GM23338 (cell line): ENCODE measurements around the gene LSP1. TPM values are rescaled to one million over a fixed set of nuclear protein-coding genes. Genes with fewer than 3 reads are reported as not detected.

Source experiments
- ATAC-seq: fragments of 200-7000 bp; cut with Tn5 transposase; 3 replicates; pipeline ENCODE4 v1.9.1; 2020
- DNase-seq: peaks from one replicate; pipeline ENCODE4 v3.0.0-alpha.2; 2015; ENCODE audit warnings: low spot score
- H2AFZ ChIP-seq: fragments of 200-600 bp; sonication (generic); 2 replicates; pipeline ENCODE4 v1.8.0; 2016; ENCODE audit warnings: antibody characterized with exemption, mild to moderate bottlenecking, moderate library complexity
- H3F3A ChIP-seq: fragments of 200-600 bp; sonication (generic); replicated peaks from 2 replicates; pipeline ENCODE4 v1.8.0; 2017; ENCODE audit warnings: antibody characterized with exemption, mixed run types, low read depth
- H3K27ac ChIP-seq: fragments of 200-600 bp; sonication (generic); 2 replicates; pipeline ENCODE4 v1.6.1; 2016; ENCODE audit warnings: low read depth
- H3K27me3 ChIP-seq: fragments of 200-600 bp; sonication (generic); 2 replicates; pipeline ENCODE4 v1.8.0; 2016; ENCODE audit warnings: mild to moderate bottlenecking, mixed run types, moderate library complexity; ENCODE audit not compliant: insufficient read depth
- H3K36me3 ChIP-seq: fragments of 200-600 bp; sonication (generic); 2 replicates; pipeline ENCODE4 v1.8.0; 2016; ENCODE audit warnings: mild to moderate bottlenecking; ENCODE audit not compliant: insufficient read depth
- H3K4me1 ChIP-seq: fragments of 200-600 bp; sonication (generic); 2 replicates; pipeline ENCODE4 v1.8.0; 2016; ENCODE audit warnings: mild to moderate bottlenecking, moderate library complexity; ENCODE audit not compliant: insufficient read depth
- H3K4me2 ChIP-seq: fragments of 200-600 bp; sonication (generic); 2 replicates; pipeline ENCODE4 v1.7.1; 2017; ENCODE audit warnings: mixed run types
- H3K4me3 ChIP-seq: fragments of 200-600 bp; sonication (generic); 2 replicates; pipeline ENCODE4 v1.6.1; 2016; ENCODE audit warnings: mixed run types
- H3K79me2 ChIP-seq: fragments of 200-600 bp; sonication (generic); replicated peaks from 2 replicates; pipeline ENCODE4 v1.8.0; 2017; ENCODE audit warnings: mild to moderate bottlenecking; ENCODE audit not compliant: insufficient read depth
- H3K9me2 ChIP-seq: fragments of 200-600 bp; sonication (generic); 2 replicates; pipeline ENCODE4 v1.8.0; 2017; ENCODE audit not compliant: insufficient read depth
- H4K20me1 ChIP-seq: fragments of 200-600 bp; sonication (generic); replicated peaks from 2 replicates; pipeline ENCODE4 v1.8.0; 2017; ENCODE audit warnings: mild to moderate bottlenecking; ENCODE audit not compliant: insufficient read depth
- H3K27ac Mint-ChIP-seq: 2 replicates; pipeline ENCODE4 v1.8.0; 2020; ENCODE audit warnings: inconsistent platforms, mild to moderate bottlenecking, moderate library complexity, mixed read lengths
- H3K27me3 Mint-ChIP-seq: 3 replicates; pipeline ENCODE4 v1.8.0; 2022; ENCODE audit warnings: low read depth, mild to moderate bottlenecking, moderate library complexity, mixed read lengths, inconsistent platforms; ENCODE audit not compliant: insufficient read depth, poor library complexity
- H3K36me3 Mint-ChIP-seq: 3 replicates; pipeline ENCODE4 v1.8.0; 2021; ENCODE audit warnings: low read depth, mild to moderate bottlenecking, inconsistent platforms, moderate library complexity, mixed read lengths
- H3K4me1 Mint-ChIP-seq: 3 replicates; pipeline ENCODE4 v1.8.0; 2020; ENCODE audit warnings: mild to moderate bottlenecking, inconsistent platforms, mixed read lengths
- H3K4me3 Mint-ChIP-seq: 3 replicates; pipeline ENCODE4 v1.8.0; 2021; ENCODE audit warnings: moderate library complexity, mild to moderate bottlenecking, inconsistent platforms, mixed read lengths
- H3K9me3 Mint-ChIP-seq: 3 replicates; pipeline ENCODE4 v1.8.0; 2020; ENCODE audit warnings: moderate library complexity, mild to moderate bottlenecking, inconsistent platforms, mixed read lengths
- CREB1 ChIP-seq: fragments of 250-450 bp; sonication (Bioruptor Pico); IDR thresholded peaks from 2 replicates; pipeline ENCODE4 v1.5.0; 2020; ENCODE audit warnings: low read depth, mild to moderate bottlenecking, moderate library complexity
- CTCF ChIP-seq, 2 experiments: fragments of 200-600 bp in 1 of 2; sonication (generic) in 1 of 2; conservative IDR thresholded peaks; 2 replicates each; pipeline versions ENCODE4 v1.5.1 to v1.6.1; 2016 to 2017; ENCODE audit warnings: antibody characterized with exemption in 2 of 2, low read depth in 2 of 2, mild to moderate bottlenecking in 2 of 2, moderate library complexity in 1 of 2
- EZH2 ChIP-seq: fragments of 200-600 bp; sonication (generic); IDR thresholded peaks from one replicate; pipeline ENCODE4 v1.8.0; 2017; ENCODE audit warnings: antibody characterized with exemption, mild to moderate bottlenecking, low read depth; ENCODE audit not compliant: unreplicated experiment
- EZH2phosphoT487 ChIP-seq: fragments of 200-600 bp; sonication (generic); IDR thresholded peaks from one replicate; pipeline ENCODE4 v1.8.1; 2018; ENCODE audit warnings: antibody characterized with exemption; ENCODE audit not compliant: unreplicated experiment
- JUNB ChIP-seq: IDR thresholded peaks from one replicate; pipeline ENCODE4 v1.6.1; 2016; ENCODE audit warnings: antibody characterized with exemption; ENCODE audit not compliant: unreplicated experiment
- NANOG ChIP-seq: IDR thresholded peaks from 2 replicates; pipeline ENCODE4 v1.6.1; 2016; ENCODE audit warnings: antibody characterized with exemption, borderline replicate concordance
- POLR2AphosphoS5 ChIP-seq: IDR thresholded peaks from 2 replicates; pipeline ENCODE4 v1.6.1; 2016; ENCODE audit warnings: antibody characterized with exemption, low read depth
- REST ChIP-seq: IDR thresholded peaks from one replicate; pipeline ENCODE4 v1.6.1; 2018; ENCODE audit warnings: antibody characterized with exemption; ENCODE audit not compliant: unreplicated experiment
- STAT1 ChIP-seq: IDR thresholded peaks from one replicate; pipeline ENCODE4 v1.6.1; 2016; ENCODE audit warnings: antibody characterized with exemption; ENCODE audit not compliant: unreplicated experiment
- ZNF114 ChIP-seq: fragments of 250-450 bp; sonication (Bioruptor Pico); IDR thresholded peaks from 2 replicates; pipeline ENCODE4 v1.5.0; 2020; ENCODE audit warnings: mild to moderate bottlenecking, moderate library complexity
- ZNF331 ChIP-seq: fragments of 250-450 bp; sonication (Bioruptor Pico); IDR thresholded peaks from 2 replicates; pipeline ENCODE4 v1.5.0; 2020; ENCODE audit warnings: low read depth, mild to moderate bottlenecking, moderate library complexity
- polyA plus RNA-seq: library from polyadenylated mRNA; unstranded; fragments of >200 nt; fragmentation: Nextera tagmentation; extraction: Ambion mirVana; gene quantifications from 2 replicates; pipeline ENCODE4 v1.2.1, GENCODE V29; 2016
- total RNA-seq: library from RNA; depleted of rRNA; stranded (reverse); fragments of >200 nt; shearing (Covaris generic); gene quantifications from 2 replicates; pipeline ENCODE4 v1.2.3, GENCODE V29; 2014
- TF ChIP-seq, protein P1 (sequence below): fragments of 250-450 bp; sonication (Bioruptor Pico); IDR thresholded peaks from 2 replicates; pipeline ENCODE4 v1.5.0; 2020; ENCODE audit warnings: mild to moderate bottlenecking, moderate library complexity
- TF ChIP-seq, protein P2 (sequence below): IDR thresholded peaks from 2 replicates; pipeline ENCODE4 v1.6.1; 2016; ENCODE audit warnings: antibody characterized with exemption

The LSP1 gene
- total and polyA plus RNA-seq, 2 experiments from 2014 or later = 0.84 TPM; not detected in 1

DNA sequence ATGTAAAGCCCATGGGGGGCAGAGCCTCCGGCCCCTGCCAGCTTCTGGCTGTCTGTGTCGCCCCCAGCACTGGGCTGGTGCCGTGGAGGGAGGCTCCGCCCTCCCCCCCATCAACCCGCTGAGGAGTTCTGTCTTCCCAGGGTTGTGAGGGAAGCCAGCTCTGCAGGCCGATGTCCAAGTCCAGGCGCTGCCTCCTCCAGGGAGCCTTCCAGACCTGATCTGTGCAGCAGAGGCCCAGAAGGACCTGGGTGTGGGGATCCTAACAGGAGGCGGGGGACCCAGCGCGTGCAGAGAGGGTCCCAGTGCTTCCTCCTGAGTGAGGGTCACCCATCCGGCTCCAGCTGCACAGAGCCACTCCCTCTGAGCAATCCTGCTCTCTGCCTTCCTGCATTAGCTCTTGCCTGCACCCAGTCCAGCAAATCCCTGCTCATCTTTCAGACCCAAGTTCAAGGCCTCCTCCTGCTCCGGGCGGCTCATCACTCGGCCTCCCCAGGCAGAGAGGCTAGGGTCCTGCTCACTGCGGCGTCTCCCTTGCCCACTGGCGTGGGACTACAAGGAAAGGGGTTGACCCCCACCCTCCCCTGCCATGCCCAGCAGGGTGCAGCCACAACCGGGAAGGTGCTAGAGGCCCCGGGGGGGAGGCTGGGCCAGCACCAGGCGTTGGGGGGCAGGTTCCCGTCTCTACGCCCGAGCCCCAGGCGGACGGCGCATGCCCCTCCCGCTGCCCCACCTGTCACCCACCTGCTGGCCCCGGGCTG is 22.4 kb downstream of the LSP1 start:
- Histone ChIP-seq H3K4me2 (no peak overlapping the region), H3K9me2 (no peaks in the 10 kb centered on the region), H3K4me1 (no peaks in the 10 kb centered on the region), H3K36me3 (no peaks in the 10 kb centered on the region), H3K27me3 (no peaks in the 10 kb centered on the region), H3K27ac (no peak overlapping the region), H3K79me2 (no peaks in the 10 kb centered on the region), H2AFZ (no peak overlapping the region), H4K20me1 (no peaks in the 10 kb centered on the region), H3K4me3 (no peak overlapping the region), H3F3A (no peaks in the 10 kb centered on the region)
- Mint-ChIP-seq H3K36me3 (no peaks in the 10 kb centered on the region), H3K27me3 (peaks cover 5% of the 10 kb centered on the region), H3K9me3 (no peaks in the 10 kb centered on the region), H3K4me1 (peaks cover 2% of the 10 kb centered on the region; the same call in 2 of the 3 replicates), H3K27ac (no peak overlapping the region), H3K4me3 (no peak overlapping the region)
- DNase-seq (no peak), ATAC-seq (no peak)
- TF ChIP-seq CREB1 (CRISPR knock-in tag) = no peak
- TF ChIP-seq REST = no peak
- TF ChIP-seq ZNF114 (CRISPR knock-in tag) = no peak
- TF ChIP-seq CTCF (conservative IDR thresholded peaks at IDR 0.05; ENCODE audit: low read depth in 2 of 2) = no peak
- TF ChIP-seq NANOG = no peak
- no peak for TF ChIP-seq EZH2phosphoT487
- TF ChIP-seq, protein P1, sequence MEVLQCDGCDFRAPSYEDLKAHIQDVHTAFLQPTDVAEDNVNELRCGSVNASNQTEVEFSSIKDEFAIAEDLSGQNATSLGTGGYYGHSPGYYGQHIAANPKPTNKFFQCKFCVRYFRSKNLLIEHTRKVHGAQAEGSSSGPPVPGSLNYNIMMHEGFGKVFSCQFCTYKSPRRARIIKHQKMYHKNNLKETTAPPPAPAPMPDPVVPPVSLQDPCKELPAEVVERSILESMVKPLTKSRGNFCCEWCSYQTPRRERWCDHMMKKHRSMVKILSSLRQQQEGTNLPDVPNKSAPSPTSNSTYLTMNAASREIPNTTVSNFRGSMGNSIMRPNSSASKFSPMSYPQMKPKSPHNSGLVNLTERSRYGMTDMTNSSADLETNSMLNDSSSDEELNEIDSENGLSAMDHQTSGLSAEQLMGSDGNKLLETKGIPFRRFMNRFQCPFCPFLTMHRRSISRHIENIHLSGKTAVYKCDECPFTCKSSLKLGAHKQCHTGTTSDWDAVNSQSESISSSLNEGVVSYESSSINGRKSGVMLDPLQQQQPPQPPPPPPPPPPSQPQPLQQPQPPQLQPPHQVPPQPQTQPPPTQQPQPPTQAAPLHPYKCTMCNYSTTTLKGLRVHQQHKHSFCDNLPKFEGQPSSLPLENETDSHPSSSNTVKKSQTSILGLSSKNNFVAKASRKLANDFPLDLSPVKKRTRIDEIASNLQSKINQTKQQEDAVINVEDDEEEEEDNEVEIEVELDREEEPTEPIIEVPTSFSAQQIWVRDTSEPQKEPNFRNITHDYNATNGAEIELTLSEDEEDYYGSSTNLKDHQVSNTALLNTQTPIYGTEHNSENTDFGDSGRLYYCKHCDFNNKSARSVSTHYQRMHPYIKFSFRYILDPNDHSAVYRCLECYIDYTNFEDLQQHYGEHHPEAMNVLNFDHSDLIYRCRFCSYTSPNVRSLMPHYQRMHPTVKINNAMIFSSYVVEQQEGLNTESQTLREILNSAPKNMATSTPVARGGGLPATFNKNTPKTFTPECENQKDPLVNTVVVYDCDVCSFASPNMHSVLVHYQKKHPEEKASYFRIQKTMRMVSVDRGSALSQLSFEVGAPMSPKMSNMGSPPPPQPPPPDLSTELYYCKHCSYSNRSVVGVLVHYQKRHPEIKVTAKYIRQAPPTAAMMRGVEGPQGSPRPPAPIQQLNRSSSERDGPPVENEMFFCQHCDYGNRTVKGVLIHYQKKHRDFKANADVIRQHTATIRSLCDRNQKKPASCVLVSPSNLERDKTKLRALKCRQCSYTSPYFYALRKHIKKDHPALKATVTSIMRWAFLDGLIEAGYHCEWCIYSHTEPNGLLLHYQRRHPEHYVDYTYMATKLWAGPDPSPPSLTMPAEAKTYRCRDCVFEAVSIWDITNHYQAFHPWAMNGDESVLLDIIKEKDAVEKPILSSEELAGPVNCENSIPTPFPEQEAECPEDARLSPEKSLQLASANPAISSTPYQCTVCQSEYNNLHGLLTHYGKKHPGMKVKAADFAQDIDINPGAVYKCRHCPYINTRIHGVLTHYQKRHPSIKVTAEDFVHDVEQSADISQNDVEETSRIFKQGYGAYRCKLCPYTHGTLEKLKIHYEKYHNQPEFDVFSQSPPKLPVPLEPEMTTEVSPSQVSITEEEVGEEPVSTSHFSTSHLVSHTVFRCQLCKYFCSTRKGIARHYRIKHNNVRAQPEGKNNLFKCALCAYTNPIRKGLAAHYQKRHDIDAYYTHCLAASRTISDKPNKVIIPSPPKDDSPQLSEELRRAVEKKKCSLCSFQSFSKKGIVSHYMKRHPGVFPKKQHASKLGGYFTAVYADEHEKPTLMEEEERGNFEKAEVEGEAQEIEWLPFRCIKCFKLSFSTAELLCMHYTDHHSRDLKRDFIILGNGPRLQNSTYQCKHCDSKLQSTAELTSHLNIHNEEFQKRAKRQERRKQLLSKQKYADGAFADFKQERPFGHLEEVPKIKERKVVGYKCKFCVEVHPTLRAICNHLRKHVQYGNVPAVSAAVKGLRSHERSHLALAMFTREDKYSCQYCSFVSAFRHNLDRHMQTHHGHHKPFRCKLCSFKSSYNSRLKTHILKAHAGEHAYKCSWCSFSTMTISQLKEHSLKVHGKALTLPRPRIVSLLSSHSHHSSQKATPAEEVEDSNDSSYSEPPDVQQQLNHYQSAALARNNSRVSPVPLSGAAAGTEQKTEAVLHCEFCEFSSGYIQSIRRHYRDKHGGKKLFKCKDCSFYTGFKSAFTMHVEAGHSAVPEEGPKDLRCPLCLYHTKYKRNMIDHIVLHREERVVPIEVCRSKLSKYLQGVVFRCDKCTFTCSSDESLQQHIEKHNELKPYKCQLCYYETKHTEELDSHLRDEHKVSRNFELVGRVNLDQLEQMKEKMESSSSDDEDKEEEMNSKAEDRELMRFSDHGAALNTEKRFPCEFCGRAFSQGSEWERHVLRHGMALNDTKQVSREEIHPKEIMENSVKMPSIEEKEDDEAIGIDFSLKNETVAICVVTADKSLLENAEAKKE (CRISPR knock-in tag) = no peak
- no peak for TF ChIP-seq EZH2
- TF ChIP-seq STAT1 = no peak
- no peak for TF ChIP-seq JUNB
- no peak for TF ChIP-seq ZNF331 (CRISPR knock-in tag)
- TF ChIP-seq, protein P2, sequence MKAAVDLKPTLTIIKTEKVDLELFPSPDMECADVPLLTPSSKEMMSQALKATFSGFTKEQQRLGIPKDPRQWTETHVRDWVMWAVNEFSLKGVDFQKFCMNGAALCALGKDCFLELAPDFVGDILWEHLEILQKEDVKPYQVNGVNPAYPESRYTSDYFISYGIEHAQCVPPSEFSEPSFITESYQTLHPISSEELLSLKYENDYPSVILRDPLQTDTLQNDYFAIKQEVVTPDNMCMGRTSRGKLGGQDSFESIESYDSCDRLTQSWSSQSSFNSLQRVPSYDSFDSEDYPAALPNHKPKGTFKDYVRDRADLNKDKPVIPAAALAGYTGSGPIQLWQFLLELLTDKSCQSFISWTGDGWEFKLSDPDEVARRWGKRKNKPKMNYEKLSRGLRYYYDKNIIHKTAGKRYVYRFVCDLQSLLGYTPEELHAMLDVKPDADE = no peak
- no peak for TF ChIP-seq POLR2AphosphoS5
